SK-N-SH (cell line): ENCODE results near the gene GABRG3. TPM values are rescaled to one million over a fixed set of nuclear protein-coding genes. Genes with fewer than 3 reads are reported as not detected.

ENCODE experiments used
- CTCF ChIA-PET: fragments of 300-600, 350-600 bp; formaldehyde crosslinking; extraction: SDS; loops from one replicate; lab custom pipeline; 2021; lab: Yijun Ruan, JAX
- POLR2A ChIA-PET: fragments of 350-600 bp; sonication (Branson Sonifier 250); formaldehyde crosslinking; extraction: SDS; loops from one replicate; lab custom pipeline; 2020; ENCODE audit warnings: antibody characterized with exemption, inconsistent platforms; lab: Yijun Ruan, JAX
- DNase-seq: peaks from one replicate; pipeline ENCODE4 v3.0.0; 2012
- H2AFZ ChIP-seq: fragments of 200-600 bp; sonication (generic); 2 replicates; pipeline ENCODE4 v1.8.1; 2016; ENCODE audit warnings: antibody characterized with exemption, mild to moderate bottlenecking, low read depth
- H3F3A ChIP-seq: fragments of 200-600 bp; sonication (generic); replicated peaks from 2 replicates; pipeline ENCODE3; 2016; ENCODE audit warnings: antibody characterized with exemption, mild to moderate bottlenecking; ENCODE audit not compliant: insufficient read depth
- H3K27ac ChIP-seq, 2 experiments: fragments of 200-500 bp in 1 of 2; fragments of 200-600 bp in 1 of 2; sonication (Bioruptor generic) in 1 of 2; sonication (generic), shearing (Covaris generic) in 1 of 2; 2 replicates each; pipeline versions ENCODE4 v1.5.1 to v1.6.1; 2014 to 2016; ENCODE audit warnings: low read depth in 2 of 2, inconsistent platforms in 1 of 2, low read length in 1 of 2, mild to moderate bottlenecking in 1 of 2, mixed read lengths in 1 of 2
- H3K27me3 ChIP-seq: fragments of 200-600 bp; sonication (generic), shearing (Covaris generic); 2 replicates; pipeline ENCODE4 v1.6.1; 2016; ENCODE audit warnings: mixed run types; ENCODE audit not compliant: insufficient read depth
- H3K36me3 ChIP-seq, 2 experiments: fragments of 200-500 bp in 1 of 2; fragments of 200-600 bp in 1 of 2; sonication (Bioruptor generic) in 1 of 2; sonication (generic) in 1 of 2; replicated peaks in 1 of 2; 2 replicates each; pipeline versions ENCODE3 to v1.5.1; 2014 to 2016; ENCODE audit warnings: low read length in 1 of 2, mild to moderate bottlenecking in 1 of 2; ENCODE audit not compliant: insufficient read depth in 2 of 2, control insufficient read depth in 1 of 2
- H3K4me1 ChIP-seq, 2 experiments: fragments of 200-500 bp in 1 of 2; fragments of 200-600 bp in 1 of 2; sonication (Bioruptor generic) in 1 of 2; sonication (generic), shearing (Covaris generic) in 1 of 2; 2 replicates each; pipeline versions ENCODE4 v1.5.1 to v1.6.1; 2014 to 2016; ENCODE audit warnings: low read depth in 1 of 2, low read length in 1 of 2, mixed run types in 1 of 2; ENCODE audit not compliant: insufficient read depth in 2 of 2, control insufficient read depth in 1 of 2
- H3K4me2 ChIP-seq: fragments of 200-600 bp; sonication (generic), shearing (Covaris generic); 2 replicates; pipeline ENCODE4 v1.6.1; 2017; ENCODE audit warnings: mixed run types
- H3K4me3 ChIP-seq, 2 experiments: fragments of 200-500 bp in 1 of 2; fragments of 200-600 bp in 1 of 2; sonication (Bioruptor generic) in 1 of 2; sonication (generic), shearing (Covaris generic) in 1 of 2; 2 replicates each; pipeline versions ENCODE4 v1.5.1 to v1.8.1; 2014 to 2016; ENCODE audit warnings: low read depth in 2 of 2, inconsistent platforms in 1 of 2, low read length in 1 of 2, mild to moderate bottlenecking in 1 of 2, mixed read lengths in 1 of 2, moderate library complexity in 1 of 2
- H3K79me2 ChIP-seq: fragments of 200-600 bp; sonication (generic); 2 replicates; pipeline ENCODE4 v1.8.1; 2017; ENCODE audit warnings: mild to moderate bottlenecking; ENCODE audit not compliant: insufficient read depth
- H3K9ac ChIP-seq: fragments of 200-600 bp; sonication (generic); 2 replicates; pipeline ENCODE4 v1.6.1; 2017; ENCODE audit warnings: mixed run types
- H3K9me2 ChIP-seq: fragments of 200-600 bp; sonication (generic); 2 replicates; pipeline ENCODE4 v1.6.1; 2017; ENCODE audit warnings: mixed run types
- H3K9me3 ChIP-seq: fragments of 200-600 bp; sonication (generic); 2 replicates; pipeline ENCODE4 v1.6.1; 2017; ENCODE audit warnings: mixed run types, mild to moderate bottlenecking, moderate library complexity
- H4K20me1 ChIP-seq: fragments of 200-600 bp; sonication (generic); 2 replicates; pipeline ENCODE4 v1.6.1; 2017; ENCODE audit warnings: mild to moderate bottlenecking, mixed run types; ENCODE audit not compliant: insufficient read depth
- CHD2 ChIP-seq: fragments of 150-350 bp; IDR thresholded peaks from 2 replicates; pipeline ENCODE4 v1.6.1; 2018; ENCODE audit warnings: low read length; ENCODE audit not compliant: partially characterized antibody
- EP300 ChIP-seq, 2 experiments: IDR thresholded peaks; 2 replicates each; pipeline versions ENCODE4 v1.4.0 to v1.6.1; 2012; ENCODE audit warnings: borderline replicate concordance in 1 of 2, low read depth in 1 of 2, low read length in 1 of 2
- EZH2phosphoT487 ChIP-seq: fragments of 200-600 bp; sonication (generic); IDR thresholded peaks from 2 replicates; pipeline ENCODE4 v1.6.1; 2017; ENCODE audit warnings: low read depth, mixed run types, mild to moderate bottlenecking, antibody characterized with exemption, moderate library complexity, borderline replicate concordance
- GATA2 ChIP-seq: sonication (generic); formaldehyde crosslinking; IDR thresholded peaks from 2 replicates; pipeline ENCODE4 v1.5.0; 2020; ENCODE audit warnings: mild to moderate bottlenecking, missing genetic modification reagents
- JUND ChIP-seq: IDR thresholded peaks from 2 replicates; pipeline ENCODE4 v1.4.0; 2012
- MXI1 ChIP-seq: IDR thresholded peaks from 2 replicates; pipeline ENCODE4 v1.6.1; 2012; ENCODE audit warnings: mild to moderate bottlenecking, low read depth, low read length, improper control_type of control experiment
- NFIC ChIP-seq: IDR thresholded peaks from 2 replicates; pipeline ENCODE4 v1.4.0; 2012; ENCODE audit warnings: borderline replicate concordance
- PBX3 ChIP-seq: IDR thresholded peaks from 2 replicates; pipeline ENCODE4; 2012
- POLR2AphosphoS5 ChIP-seq: IDR thresholded peaks from 2 replicates; pipeline ENCODE4 v1.6.1; 2012; ENCODE audit warnings: low read depth, low read length
- RXRA ChIP-seq: IDR thresholded peaks from 2 replicates; pipeline ENCODE4 v1.4.0; 2012; ENCODE audit warnings: low read depth, mild to moderate bottlenecking, borderline replicate concordance
- SMC3 ChIP-seq: IDR thresholded peaks from 2 replicates; pipeline ENCODE4 v1.6.1; 2012; ENCODE audit warnings: low read depth, low read length, improper control_type of control experiment
- TCF12 ChIP-seq: IDR thresholded peaks from 2 replicates; pipeline ENCODE4 v1.4.0; 2012
- YY1 ChIP-seq: IDR thresholded peaks from 2 replicates; pipeline ENCODE4 v1.4.0; 2012; ENCODE audit warnings: low read depth, mild to moderate bottlenecking
- WGBS: methylation state at CpG from one replicate; pipeline ENCODE4 v1.1.6; 2017; ENCODE audit warnings: low lambda C conversion rate; 5-methylcytosine and 5-hydroxymethylcytosine counted together
- polyA plus RNA-seq, 3 experiments: library from polyadenylated mRNA; depleted of rRNA; stranded (reverse); fragments of >200 nt; gene quantifications; 2 replicates each; pipeline ENCODE4 v1.2.3, GENCODE V29; 2012
- TF ChIP-seq, protein P1 (sequence below): fragments of 150-350 bp; IDR thresholded peaks from 2 replicates; pipeline ENCODE4 v1.6.1; 2016; ENCODE audit warnings: mild to moderate bottlenecking, low read depth, low read length
- TF ChIP-seq, protein P2 (sequence below): fragments of 150-350 bp; IDR thresholded peaks from 2 replicates; pipeline ENCODE4 v1.6.1; 2017; ENCODE audit warnings: antibody characterized with exemption, low read length, low read depth, borderline replicate concordance
- TF ChIP-seq, protein P3 (sequence below): IDR thresholded peaks from 2 replicates; pipeline ENCODE4 v1.6.1; 2012; ENCODE audit warnings: mild to moderate bottlenecking, low read depth, low read length, moderate library complexity
- TF ChIP-seq, protein P4 (sequence below): IDR thresholded peaks from 2 replicates; pipeline ENCODE4 v1.4.0; 2012; ENCODE audit warnings: low read depth, borderline replicate concordance

Gene GABRG3
- polyA plus RNA-seq, 1 of the 3 experiments (the other 2 are of a cell fraction): not detected

DNA sequence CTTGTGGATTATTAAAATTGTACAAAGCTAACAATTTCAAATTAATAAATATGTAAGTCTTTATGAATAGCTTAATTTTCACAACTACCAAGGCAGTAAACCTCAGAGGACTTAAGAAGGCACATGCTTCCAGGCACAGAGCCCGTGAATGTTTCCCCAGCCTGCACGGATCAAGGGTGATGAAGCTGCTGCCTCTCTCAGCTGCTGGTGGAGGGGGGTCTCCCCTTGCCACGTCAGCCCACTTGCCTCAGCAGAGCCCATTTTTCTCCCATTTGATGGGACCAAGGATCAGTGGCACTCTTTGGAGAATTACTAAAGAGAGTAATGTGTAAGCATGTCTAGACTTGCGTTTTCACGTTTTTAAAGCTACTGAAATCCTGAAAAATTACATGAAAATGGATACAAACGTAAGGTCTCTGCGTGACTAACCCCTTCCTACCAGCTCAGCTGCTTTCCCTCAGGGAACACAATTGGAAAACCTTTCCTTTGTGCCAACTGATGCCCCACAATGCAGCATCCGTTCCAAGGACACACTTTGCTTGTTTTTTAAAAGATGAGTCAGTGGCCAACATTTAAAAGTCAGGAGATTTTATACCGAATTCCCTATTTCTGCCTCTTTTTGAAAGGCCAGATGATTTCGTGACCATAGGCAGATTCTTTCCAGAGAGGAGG is 494.1 kb downstream of the GABRG3 start:
- TF ChIP-seq SMC3 (no peak), JUND (no peak), POLR2AphosphoS5 (no peak), GATA2 (CRISPR knock-in tag) (no peak), NFIC (no peak), EP300 (IDR thresholded peaks at IDR 0.05; ENCODE audit: borderline replicate concordance in 1 of 2, low read depth in 1 of 2, low read length in 1 of 2) (no peak), PBX3 (no peak), RXRA (no peak), TCF12 (no peak), EZH2phosphoT487 (no peak), YY1 (no peak), CHD2 (no peak), MXI1 (no peak)
- TF ChIP-seq, protein P1, sequence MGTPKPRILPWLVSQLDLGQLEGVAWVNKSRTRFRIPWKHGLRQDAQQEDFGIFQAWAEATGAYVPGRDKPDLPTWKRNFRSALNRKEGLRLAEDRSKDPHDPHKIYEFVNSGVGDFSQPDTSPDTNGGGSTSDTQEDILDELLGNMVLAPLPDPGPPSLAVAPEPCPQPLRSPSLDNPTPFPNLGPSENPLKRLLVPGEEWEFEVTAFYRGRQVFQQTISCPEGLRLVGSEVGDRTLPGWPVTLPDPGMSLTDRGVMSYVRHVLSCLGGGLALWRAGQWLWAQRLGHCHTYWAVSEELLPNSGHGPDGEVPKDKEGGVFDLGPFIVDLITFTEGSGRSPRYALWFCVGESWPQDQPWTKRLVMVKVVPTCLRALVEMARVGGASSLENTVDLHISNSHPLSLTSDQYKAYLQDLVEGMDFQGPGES: no peak
- TF ChIP-seq, protein P2, sequence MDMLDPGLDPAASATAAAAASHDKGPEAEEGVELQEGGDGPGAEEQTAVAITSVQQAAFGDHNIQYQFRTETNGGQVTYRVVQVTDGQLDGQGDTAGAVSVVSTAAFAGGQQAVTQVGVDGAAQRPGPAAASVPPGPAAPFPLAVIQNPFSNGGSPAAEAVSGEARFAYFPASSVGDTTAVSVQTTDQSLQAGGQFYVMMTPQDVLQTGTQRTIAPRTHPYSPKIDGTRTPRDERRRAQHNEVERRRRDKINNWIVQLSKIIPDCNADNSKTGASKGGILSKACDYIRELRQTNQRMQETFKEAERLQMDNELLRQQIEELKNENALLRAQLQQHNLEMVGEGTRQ: no peak
- TF ChIP-seq, protein P3, sequence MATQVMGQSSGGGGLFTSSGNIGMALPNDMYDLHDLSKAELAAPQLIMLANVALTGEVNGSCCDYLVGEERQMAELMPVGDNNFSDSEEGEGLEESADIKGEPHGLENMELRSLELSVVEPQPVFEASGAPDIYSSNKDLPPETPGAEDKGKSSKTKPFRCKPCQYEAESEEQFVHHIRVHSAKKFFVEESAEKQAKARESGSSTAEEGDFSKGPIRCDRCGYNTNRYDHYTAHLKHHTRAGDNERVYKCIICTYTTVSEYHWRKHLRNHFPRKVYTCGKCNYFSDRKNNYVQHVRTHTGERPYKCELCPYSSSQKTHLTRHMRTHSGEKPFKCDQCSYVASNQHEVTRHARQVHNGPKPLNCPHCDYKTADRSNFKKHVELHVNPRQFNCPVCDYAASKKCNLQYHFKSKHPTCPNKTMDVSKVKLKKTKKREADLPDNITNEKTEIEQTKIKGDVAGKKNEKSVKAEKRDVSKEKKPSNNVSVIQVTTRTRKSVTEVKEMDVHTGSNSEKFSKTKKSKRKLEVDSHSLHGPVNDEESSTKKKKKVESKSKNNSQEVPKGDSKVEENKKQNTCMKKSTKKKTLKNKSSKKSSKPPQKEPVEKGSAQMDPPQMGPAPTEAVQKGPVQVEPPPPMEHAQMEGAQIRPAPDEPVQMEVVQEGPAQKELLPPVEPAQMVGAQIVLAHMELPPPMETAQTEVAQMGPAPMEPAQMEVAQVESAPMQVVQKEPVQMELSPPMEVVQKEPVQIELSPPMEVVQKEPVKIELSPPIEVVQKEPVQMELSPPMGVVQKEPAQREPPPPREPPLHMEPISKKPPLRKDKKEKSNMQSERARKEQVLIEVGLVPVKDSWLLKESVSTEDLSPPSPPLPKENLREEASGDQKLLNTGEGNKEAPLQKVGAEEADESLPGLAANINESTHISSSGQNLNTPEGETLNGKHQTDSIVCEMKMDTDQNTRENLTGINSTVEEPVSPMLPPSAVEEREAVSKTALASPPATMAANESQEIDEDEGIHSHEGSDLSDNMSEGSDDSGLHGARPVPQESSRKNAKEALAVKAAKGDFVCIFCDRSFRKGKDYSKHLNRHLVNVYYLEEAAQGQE: no peak
- TF ChIP-seq, protein P4, sequence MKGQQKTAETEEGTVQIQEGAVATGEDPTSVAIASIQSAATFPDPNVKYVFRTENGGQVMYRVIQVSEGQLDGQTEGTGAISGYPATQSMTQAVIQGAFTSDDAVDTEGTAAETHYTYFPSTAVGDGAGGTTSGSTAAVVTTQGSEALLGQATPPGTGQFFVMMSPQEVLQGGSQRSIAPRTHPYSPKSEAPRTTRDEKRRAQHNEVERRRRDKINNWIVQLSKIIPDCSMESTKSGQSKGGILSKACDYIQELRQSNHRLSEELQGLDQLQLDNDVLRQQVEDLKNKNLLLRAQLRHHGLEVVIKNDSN: no peak
- Histone ChIP-seq H3K27ac (no peak overlapping the region), H4K20me1 (no peaks in the 10 kb centered on the region), H3K4me1 (no peaks in the 10 kb centered on the region), H3K9ac (no peak overlapping the region), H3F3A (no peaks in the 10 kb centered on the region), H3K9me3 (no peaks in the 10 kb centered on the region; the same call in none of the 2 replicates), H3K36me3 (no peaks in the 10 kb centered on the region), H2AFZ (no peak overlapping the region), H3K4me3 (no peak overlapping the region), H3K27me3 (no peaks in the 10 kb centered on the region), H3K4me2 (no peak overlapping the region), H3K79me2 (no peaks in the 10 kb centered on the region), H3K9me2 (no peaks in the 10 kb centered on the region; the same call in 1 of the 2 replicates)
- 18% methylated on average over 10 of the region's 10 CpGs for WGBS
- no peak for DNase-seq
- ChIA-PET CTCF (interaction anchor here (1.2 kb wide), 1 partner anchor 21 kb away, joined by 3 read pairs; no protein-coding TSS in a partner anchor), POLR2A (no interaction called here)
